A549 (cell line): ENCODE measurements around the gene DYNC1H1.

ENCODE experiments used
- CTCF ChIP-seq: fragments of >200 bp; sonication (Bioruptor Twin); formaldehyde crosslinking; IDR thresholded peaks from 3 replicates; pipeline ENCODE4 v1.5.1; 2016
- RNF2 ChIP-seq: fragments of 200-600 bp; sonication (generic); IDR thresholded peaks from 2 replicates; pipeline ENCODE4 v1.6.1; 2016; ENCODE audit warnings: low read depth, mild to moderate bottlenecking, antibody characterized with exemption, moderate library complexity, borderline replicate concordance

- TF ChIP-seq CTCF (no peak), RNF2 (no peak)
These were observed 1.3 kb upstream of the DYNC1H1 start for GRCh38 chr14:101963052-101963451.
